Astrocyte (in vitro differentiated cells and primary cell): ENCODE data around the gene STX16. TPM values are rescaled to one million over a fixed set of nuclear protein-coding genes. Genes with fewer than 3 reads are reported as not detected.

Experiments used
- DNase-seq: peaks from one replicate; pipeline ENCODE4 v3.0.0-alpha.2; 2010; ENCODE audit warnings: low read depth
- FAIRE-seq: peaks from 2 replicates; lab custom pipeline; 2011; peaks lifted over from hg19 to GRCh38; lab: Jason Lieb, UNC
- H2AFZ ChIP-seq: 2 replicates; pipeline ENCODE4 v1.6.0; 2012; ENCODE audit warnings: low read depth, low read length, inconsistent platforms
- H3K27ac ChIP-seq: 2 replicates; pipeline ENCODE4 v1.5.1; 2011; ENCODE audit warnings: low read depth, low read length, inconsistent platforms
- H3K27me3 ChIP-seq: 2 replicates; pipeline ENCODE4 v1.6.0; 2011; ENCODE audit warnings: low read length, inconsistent platforms; ENCODE audit not compliant: insufficient read depth
- H3K36me3 ChIP-seq: 2 replicates; pipeline ENCODE4 v1.5.1; 2011; ENCODE audit warnings: low read length, inconsistent platforms; ENCODE audit not compliant: insufficient read depth
- H3K4me1 ChIP-seq: 2 replicates; pipeline ENCODE4 v1.5.1; 2011; ENCODE audit warnings: low read length, inconsistent platforms; ENCODE audit not compliant: insufficient read depth
- H3K4me2 ChIP-seq: 2 replicates; pipeline ENCODE4 v1.6.0; 2012; ENCODE audit warnings: low read length, inconsistent platforms
- H3K4me3 ChIP-seq: 2 replicates; pipeline ENCODE4 v1.5.1; 2011; ENCODE audit warnings: low read depth, mild to moderate bottlenecking, low read length, inconsistent platforms; ENCODE audit not compliant: insufficient read depth
- H3K79me2 ChIP-seq: 2 replicates; pipeline ENCODE4 v1.6.0; 2012; ENCODE audit warnings: mild to moderate bottlenecking, low read length, inconsistent platforms; ENCODE audit not compliant: insufficient read depth
- H3K9ac ChIP-seq: 2 replicates; pipeline ENCODE4 v1.6.0; 2012; ENCODE audit warnings: mild to moderate bottlenecking, low read length, inconsistent platforms
- H3K9me3 ChIP-seq: 2 replicates; pipeline ENCODE4 v1.5.1; 2012; ENCODE audit warnings: low read depth, mild to moderate bottlenecking, low read length, inconsistent platforms; ENCODE audit not compliant: insufficient read depth
- H4K20me1 ChIP-seq: 2 replicates; pipeline ENCODE4 v1.6.0; 2012; ENCODE audit warnings: low read length, inconsistent platforms; ENCODE audit not compliant: insufficient read depth
- H3K27ac Mint-ChIP-seq: one replicate; pipeline ENCODE4 v1.8.0; 2021; ENCODE audit warnings: mild to moderate bottlenecking, mixed read lengths; ENCODE audit not compliant: unreplicated experiment
- H3K27me3 Mint-ChIP-seq: one replicate; pipeline ENCODE4 v1.8.0; 2021; ENCODE audit warnings: low read depth, mixed read lengths; ENCODE audit not compliant: unreplicated experiment
- H3K36me3 Mint-ChIP-seq: one replicate; pipeline ENCODE4 v1.8.0; 2021; ENCODE audit warnings: low read depth, mixed read lengths; ENCODE audit not compliant: unreplicated experiment
- H3K4me1 Mint-ChIP-seq: one replicate; pipeline ENCODE4 v1.8.0; 2021; ENCODE audit warnings: low read depth, mixed read lengths; ENCODE audit not compliant: unreplicated experiment
- H3K4me3 Mint-ChIP-seq: one replicate; pipeline ENCODE4 v1.8.0; 2021; ENCODE audit warnings: mild to moderate bottlenecking, moderate library complexity, mixed read lengths; ENCODE audit not compliant: unreplicated experiment
- H3K9me3 Mint-ChIP-seq: one replicate; pipeline ENCODE4 v1.8.0; 2021; ENCODE audit warnings: mild to moderate bottlenecking, mixed read lengths; ENCODE audit not compliant: unreplicated experiment
- CTCF ChIP-seq: IDR thresholded peaks from 2 replicates; pipeline ENCODE4 v1.5.1; 2011; ENCODE audit warnings: low read depth, mild to moderate bottlenecking, inconsistent platforms, low read length, moderate library complexity; ENCODE audit not compliant: insufficient read depth
- EZH2 ChIP-seq: IDR thresholded peaks from 2 replicates; pipeline ENCODE4 v1.6.1; 2012; ENCODE audit warnings: mild to moderate bottlenecking, low read length, inconsistent platforms; ENCODE audit not compliant: insufficient read depth
- total RNA-seq: library from RNA; stranded (reverse); gene quantifications from 2 replicates; pipeline ENCODE4 v1.2.1, GENCODE V29; 2021

Gene STX16
- total RNA-seq, 1 donor from 2014 or later = 59.3 TPM

GRCh38 chr20:58678806-58679205 is 27.7 kb downstream of the STX16 start:
- no peak for DNase-seq
- Histone ChIP-seq H3K27me3 (no peaks in the 10 kb centered on the region), H3K4me1 (peaks cover 8% of the 10 kb centered on the region), H4K20me1 (no peaks in the 10 kb centered on the region), H3K27ac (no peak overlapping the region), H3K36me3 (peaks cover 18% of the 10 kb centered on the region), H3K4me2 (no peak overlapping the region), H2AFZ (no peak overlapping the region), H3K9me3 (no peaks in the 10 kb centered on the region), H3K79me2 (no peaks in the 10 kb centered on the region), H3K4me3 (no peak overlapping the region), H3K9ac (no peak overlapping the region)
- Mint-ChIP-seq H3K9me3 (no peaks in the 10 kb centered on the region), H3K36me3 (peaks cover 13% of the 10 kb centered on the region), H3K4me3 (no peak overlapping the region), H3K27me3 (no peaks in the 10 kb centered on the region), H3K4me1 (peaks cover 9% of the 10 kb centered on the region), H3K27ac (no peak overlapping the region)
- TF ChIP-seq EZH2 (no peak), CTCF (no peak)
- FAIRE-seq = no peak

- peaks cover 8% of the 10 kb centered on the region for H3K4me1 ChIP-seq
- no peak overlapping the region for H3K4me2 ChIP-seq
- no peaks in the 10 kb centered on the region for H3K9me3 ChIP-seq
- H3K27me3 ChIP-seq = no peaks in the 10 kb centered on the region
- H3K9ac ChIP-seq = no peak overlapping the region
- H3K27ac ChIP-seq = no peak overlapping the region
- no peak overlapping the region for H2AFZ ChIP-seq
- FAIRE-seq (no peak), DNase-seq (peak; percentile 78)
- no peak overlapping the region for H3K4me3 Mint-ChIP-seq
- H3K4me3 ChIP-seq = no peak overlapping the region
- H4K20me1 ChIP-seq = no peaks in the 10 kb centered on the region
- no peaks in the 10 kb centered on the region for H3K27me3 Mint-ChIP-seq
- H3K79me2 ChIP-seq = no peaks in the 10 kb centered on the region
- H3K9me3 Mint-ChIP-seq = no peaks in the 10 kb centered on the region
- H3K4me1 Mint-ChIP-seq = peaks cover 9% of the 10 kb centered on the region
- TF ChIP-seq EZH2 (no peak), CTCF (no peak)
- peaks cover 13% of the 10 kb centered on the region for H3K36me3 Mint-ChIP-seq
- peaks cover 9% of the 10 kb centered on the region for H3K36me3 ChIP-seq
- no peak overlapping the region for H3K27ac Mint-ChIP-seq
These were observed 31.8 kb downstream of the STX16 start for GRCh38 chr20:58682656-58683531.

DNA sequence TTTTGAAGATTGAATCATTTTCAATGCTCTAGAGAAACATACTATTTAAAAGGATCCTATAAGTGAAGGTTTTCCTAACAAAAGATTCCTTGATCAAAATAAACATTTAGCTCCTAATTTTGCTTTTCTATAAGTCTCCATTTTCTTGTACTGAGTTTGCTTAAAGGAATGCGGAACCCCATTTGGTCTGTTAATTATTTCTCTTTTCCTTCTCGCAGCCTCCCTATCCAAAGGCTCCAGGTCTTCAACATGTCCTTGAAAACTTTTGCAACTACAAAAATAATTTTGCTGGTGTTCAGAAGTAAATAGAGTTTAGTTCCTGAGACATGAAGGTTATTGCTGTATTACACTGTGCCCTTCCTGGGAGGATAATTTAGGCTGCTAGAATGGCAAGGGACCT is 33.2 kb downstream of the STX16 start:
- Mint-ChIP-seq H3K4me1 (peaks cover 12% of the 10 kb centered on the region), H3K9me3 (no peaks in the 10 kb centered on the region), H3K27me3 (no peaks in the 10 kb centered on the region), H3K36me3 (peaks cover 11% of the 10 kb centered on the region), H3K4me3 (no peak overlapping the region), H3K27ac (no peak overlapping the region)
- Histone ChIP-seq H3K36me3 (peaks cover 6% of the 10 kb centered on the region), H3K27ac (no peak overlapping the region), H3K4me3 (no peak overlapping the region), H3K27me3 (no peaks in the 10 kb centered on the region), H3K79me2 (no peaks in the 10 kb centered on the region), H3K9me3 (no peaks in the 10 kb centered on the region), H3K4me1 (peaks cover 8% of the 10 kb centered on the region), H3K4me2 (no peak overlapping the region), H2AFZ (no peak overlapping the region), H4K20me1 (no peaks in the 10 kb centered on the region), H3K9ac (no peak overlapping the region)
- TF ChIP-seq EZH2 = no peak
- TF ChIP-seq CTCF = no peak
- FAIRE-seq = no peak
- no peak for DNase-seq
